GM21825 (cell line): ENCODE data around the gene LDLR.
"Not testable (repeated sequence)": the region's sequence is repeated elsewhere in the genome, so short reads cannot be mapped to it uniquely, and the experiment has no call there.

Source experiments
- ATAC-seq: cut with Tn5 transposase; IDR thresholded peaks from one replicate; pipeline ENCODE4 v1.9.1; 2021; ENCODE audit warnings: mild to moderate bottlenecking, moderate library complexity; ENCODE audit not compliant: unreplicated experiment

Gene LDLR

DNA sequence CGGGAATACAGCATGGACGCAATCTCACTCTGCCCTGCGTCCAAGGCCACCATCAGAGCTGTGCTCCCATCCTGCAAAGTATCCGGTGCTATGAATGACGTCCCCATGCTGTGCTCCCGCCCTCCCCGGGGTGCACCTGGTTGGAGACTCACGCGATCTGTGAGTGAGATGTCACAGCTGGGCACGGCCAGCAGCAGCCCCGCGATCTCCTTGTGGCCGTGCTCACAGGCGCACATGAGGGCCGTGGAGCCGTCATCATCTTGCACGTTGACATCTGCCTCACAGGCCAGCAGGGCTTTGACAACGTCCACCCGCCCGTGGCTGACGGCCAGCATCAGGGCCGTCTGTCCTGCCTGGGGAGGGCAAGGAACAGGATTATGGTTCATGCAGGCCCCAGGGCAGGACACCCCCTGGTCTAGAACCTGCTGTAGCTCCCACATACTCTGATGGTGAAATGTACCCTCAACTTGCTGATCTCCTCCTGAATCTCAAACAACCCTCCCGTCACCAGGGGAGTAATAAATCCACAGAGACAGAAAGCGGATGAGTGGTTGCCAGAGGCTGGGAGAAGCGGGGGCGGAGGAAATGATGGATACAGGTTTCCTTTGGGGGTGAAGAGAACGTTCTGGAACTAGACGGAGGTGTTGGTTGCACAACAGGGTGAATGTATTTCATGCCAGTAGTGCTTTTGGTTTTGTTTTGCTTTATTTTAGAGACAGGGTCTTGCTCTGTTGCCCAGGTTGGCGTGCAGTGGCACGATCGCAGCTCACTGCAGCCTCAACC lies 80.8 kb downstream of the LDLR start:
- no peak for ATAC-seq

DNA sequence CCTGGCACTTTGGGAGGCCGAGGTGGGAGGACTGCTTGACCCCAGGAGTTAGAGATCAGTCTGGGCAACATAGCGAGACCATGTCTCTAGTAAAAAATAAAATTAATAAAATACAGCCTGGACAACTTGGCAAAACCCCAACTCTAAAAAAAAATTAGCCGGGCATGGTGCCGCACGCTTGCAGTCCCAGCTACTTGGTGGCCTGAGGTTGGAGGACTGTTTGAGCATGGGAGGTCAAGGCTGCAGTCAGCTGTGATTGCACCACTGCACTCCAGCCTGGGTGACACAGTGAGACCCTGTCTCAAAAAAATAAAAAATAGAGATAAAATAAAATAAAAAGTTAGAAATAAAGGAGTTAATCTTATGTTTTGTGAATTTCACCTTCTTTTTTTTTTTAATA lies 81.9 kb downstream of the LDLR start:
- ATAC-seq: no peak

DNA sequence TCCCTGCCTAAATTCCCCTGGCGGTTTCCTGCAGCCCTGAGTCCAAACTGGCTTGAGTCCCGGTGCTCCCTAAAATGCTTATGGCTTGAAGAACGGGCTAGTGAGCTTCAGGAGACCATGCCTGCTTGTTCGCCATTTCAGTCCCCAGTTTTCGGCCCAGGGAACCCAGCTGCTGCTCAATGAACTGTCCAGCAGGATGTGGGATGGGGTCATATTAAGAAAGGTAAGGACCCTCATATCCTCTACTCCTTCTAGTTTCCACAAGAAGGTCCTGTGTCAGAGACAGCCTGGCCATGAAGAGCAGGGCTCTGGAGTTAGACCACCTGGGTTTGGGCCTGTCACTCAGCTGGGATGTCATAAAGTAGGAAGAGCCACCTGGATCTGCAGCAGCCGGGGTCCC lies 83.3 kb downstream of the LDLR start:
- no peak for ATAC-seq

DNA sequence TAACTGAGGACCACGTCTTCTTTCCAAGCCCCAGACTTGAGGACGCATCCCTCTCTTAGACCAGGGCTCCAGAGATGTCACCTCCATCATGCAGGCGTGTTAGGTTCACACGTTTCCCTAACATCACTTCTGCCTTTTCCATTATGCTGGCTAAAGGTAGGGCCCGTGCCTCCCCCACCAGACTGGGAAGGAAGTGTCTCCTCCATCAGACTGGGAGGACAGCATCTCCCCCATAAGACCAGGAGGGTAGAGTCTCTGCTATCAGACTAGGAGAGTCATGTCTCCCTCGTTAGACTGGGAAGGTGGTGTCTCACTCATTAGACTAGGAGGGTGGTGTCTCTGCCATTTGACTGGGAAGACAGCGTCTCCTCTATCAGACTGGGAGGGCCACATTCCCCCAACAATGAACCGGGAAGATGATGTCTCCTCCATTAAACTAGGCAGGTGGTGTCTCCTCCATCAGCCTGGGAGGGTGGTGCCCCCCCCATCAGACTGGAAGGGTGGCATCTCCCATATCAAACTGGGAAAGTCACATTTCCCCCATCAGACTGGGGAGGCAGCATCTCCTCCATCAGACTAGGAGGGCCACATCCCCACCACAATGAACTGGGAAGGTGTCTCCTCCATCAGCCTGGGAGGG lies 84.4 kb downstream of the LDLR start:
- ATAC-seq: no peak

DNA sequence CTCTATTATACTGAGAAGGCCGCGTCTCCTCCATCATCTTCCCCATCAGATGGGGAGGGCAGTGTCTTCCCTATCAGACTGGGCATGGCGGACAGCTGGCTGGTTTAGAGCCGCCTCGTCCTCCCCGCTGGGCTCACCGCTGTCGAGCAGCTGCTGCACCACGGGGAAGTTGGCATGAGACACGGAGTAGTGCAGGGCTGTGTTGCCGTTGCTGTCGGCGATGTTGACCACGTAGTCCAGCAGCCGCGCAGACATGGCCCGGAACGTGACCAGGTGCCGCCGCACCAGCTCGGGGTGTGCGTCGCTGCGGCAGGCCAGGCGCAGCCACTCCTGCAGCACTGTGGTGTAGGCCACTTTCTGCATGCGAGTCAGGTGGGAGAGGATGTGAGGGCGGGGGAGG lies 85.1 kb downstream of the LDLR start:
- ATAC-seq: no peak

DNA sequence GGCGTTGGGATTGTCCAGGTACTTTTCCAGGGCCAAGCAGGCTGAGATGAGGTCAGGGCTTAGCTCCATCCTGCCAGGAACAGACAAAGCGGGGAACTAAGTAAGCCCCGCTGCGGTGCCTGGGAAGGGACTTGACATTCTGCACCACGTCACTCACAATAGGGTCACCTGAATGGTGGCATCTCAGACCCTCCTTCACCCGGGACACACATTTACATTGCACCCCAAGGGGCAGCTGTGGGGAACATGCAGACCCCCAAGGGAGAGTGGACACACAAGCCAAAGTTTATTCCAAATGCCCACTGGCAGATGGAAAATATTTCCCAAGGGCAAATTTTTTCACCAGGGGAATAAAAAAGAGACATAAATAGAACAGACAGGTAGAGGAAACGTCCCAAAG lies 86.7 kb downstream of the LDLR start:
- no peak for ATAC-seq

DNA sequence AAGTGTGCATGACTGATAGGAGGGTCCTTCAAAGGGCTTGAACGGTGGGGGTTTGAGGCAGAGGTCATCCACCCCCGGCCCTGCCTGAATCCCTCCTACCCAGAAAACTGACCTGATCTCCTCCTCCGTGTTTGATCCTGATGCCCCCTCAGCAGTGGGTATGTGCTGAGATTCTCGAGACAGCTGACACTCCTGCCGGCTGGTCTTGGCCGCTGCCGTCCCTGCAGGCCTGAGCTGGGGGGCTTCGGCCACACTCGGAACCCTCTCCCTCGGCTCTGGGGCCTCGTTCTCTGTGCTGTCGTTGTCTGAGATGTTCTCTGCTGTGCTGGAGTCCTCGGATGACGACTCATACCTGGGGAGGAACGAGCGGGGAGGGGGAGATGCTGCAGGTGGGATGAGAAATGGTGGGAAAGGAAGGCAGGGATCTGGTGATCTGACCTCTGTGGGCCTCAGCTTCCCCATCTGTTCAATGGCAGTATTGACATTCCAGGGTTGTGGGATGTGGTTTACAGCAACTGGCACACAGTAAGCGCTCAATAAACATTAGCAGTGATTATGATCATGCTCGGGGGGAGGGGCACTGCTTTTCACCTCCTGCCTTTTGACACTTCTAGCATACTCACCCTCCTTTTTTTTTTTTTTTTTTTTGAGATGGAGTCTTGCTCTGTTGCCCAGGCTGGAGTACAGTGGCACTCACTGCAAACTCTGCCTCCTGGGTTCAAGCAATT lies 87.4 kb downstream of the LDLR start:
- no peak for ATAC-seq

DNA sequence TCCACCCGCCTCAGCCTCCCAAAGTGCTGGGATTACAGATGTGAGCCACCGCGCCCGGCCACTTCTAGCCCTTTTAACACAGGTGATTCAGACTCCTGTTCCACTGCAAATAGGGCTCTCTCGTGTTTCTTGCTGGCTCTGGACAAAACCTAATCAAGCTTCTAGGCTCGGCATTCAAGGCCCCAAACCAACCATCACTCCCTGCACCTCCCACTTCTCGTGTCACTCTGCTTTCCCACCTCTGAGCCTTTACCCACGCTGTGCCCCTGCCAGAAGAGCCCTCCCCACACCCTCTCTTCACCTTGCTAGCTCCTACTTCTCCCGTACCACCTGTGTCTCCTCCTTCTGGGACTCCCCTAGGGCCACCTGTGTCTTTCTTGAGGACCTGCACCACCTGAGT lies 88.3 kb downstream of the LDLR start:
- no peak for ATAC-seq

DNA sequence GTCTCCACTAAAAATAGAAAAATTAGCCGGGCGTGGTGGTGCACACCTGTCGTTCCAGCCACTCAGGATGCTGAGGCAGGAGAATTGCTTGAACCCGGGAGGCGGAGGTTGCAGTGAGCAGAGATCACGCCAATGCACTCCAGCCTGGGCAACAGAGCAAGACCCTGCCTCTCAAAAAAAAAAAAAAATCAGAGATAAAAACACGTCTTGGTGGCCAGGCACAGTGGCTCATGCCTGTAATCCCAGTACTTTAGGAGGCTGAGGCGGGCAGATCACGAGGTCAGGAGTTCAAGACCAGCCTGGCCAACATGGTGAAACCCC lies 89.8 kb downstream of the LDLR start:
- ATAC-seq: not testable (repeated sequence)

DNA sequence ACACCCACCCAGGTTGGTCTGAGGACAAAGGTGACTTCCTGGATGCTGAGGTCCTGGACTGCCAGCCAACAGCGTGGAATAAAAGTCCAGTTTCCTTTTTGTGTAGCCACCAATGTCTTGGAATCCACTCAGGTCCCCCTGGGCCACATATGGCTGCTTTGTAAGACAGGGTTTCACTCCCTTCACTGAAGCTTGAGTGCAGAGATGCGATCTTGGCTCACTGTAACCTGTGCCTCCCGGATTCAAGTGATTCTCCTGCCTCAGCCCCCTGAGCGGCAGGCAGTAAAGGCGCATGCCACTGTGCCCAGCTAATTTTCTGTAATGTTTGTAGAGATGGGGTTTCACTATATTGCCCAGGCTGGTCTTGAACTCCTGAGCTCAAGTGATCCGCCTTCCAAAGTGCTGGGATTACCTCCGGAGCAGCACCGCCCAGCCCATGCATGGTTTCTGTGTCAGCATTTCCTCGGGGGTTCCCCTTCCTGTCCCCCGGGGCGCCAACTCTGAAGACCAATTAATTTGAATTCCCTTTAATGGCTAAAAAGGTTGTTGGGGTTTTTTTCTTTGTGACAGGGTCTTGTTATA lies 90.5 kb downstream of the LDLR start:
- ATAC-seq: no peak

DNA sequence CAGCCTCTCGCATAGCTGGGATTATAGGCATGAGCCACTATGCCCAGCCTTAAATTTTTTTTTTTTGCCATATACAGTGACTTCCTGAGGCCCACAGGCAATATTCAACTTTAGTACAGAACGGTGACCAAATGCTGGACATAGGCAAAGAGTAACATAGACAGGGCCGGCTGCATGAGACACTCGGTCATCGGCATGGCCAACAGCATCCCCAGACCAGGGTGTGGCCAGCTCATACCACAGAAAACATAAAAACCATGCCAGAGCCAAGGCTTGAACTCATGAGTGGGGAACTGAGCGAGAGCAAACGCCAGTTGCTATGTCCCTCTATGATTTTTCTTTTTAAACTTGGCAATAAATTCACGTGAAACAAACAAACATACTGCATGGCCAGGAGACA lies 91.1 kb downstream of the LDLR start:
- ATAC-seq: no peak

DNA sequence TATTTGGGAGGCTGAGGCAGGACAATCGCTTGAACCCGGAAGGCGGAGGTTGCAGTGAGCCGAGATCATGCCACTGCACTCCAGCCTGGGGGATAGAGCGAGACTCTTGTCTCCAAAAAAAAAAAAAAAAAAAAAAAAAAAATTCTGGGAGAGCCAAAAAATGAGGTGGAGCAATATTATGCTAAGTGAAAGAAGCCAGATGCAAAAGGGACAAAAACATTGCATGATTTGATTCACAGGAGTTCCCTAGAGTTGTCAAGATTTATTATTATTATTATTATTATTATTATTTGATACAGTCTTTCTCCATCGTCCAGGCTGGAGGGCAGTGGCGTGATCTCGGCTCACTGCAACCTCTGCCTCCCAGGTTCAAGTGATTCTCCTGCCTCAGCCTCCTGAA lies 91.7 kb downstream of the LDLR start:
- ATAC-seq: not testable (repeated sequence)

DNA sequence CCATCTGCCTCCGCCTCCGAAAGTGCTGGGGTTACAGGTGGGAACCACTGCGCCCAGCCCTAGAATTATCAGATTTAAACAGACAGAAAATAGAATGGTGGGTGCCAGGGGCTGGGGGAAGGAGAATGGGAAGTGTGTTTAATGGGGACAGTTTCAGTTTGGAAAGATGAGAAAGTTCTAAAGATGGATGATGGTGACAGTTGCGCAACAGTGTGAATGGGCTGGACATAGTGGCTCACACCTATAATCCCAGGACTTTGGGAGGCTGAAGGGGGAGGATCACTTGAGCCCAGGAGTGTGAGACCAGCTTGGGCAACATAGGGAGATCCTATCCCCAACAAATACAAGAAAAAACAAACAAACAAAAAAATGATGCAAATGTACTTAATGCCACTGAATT lies 92.2 kb downstream of the LDLR start:
- no peak for ATAC-seq
